Keratinocyte (primary cell): ENCODE results near the gene BRSK2. TPM values are rescaled to one million over a fixed set of nuclear protein-coding genes. Genes with fewer than 3 reads are reported as not detected.

Experiments
- DNase-seq: peaks from one replicate; pipeline ENCODE4 v3.0.0-alpha.2; 2011; ENCODE audit warnings: low read depth, missing footprints, low spot score
- FAIRE-seq: peaks from 2 replicates; lab custom pipeline; 2011; peaks lifted over from hg19 to GRCh38; lab: Jason Lieb, UNC
- H2AFZ ChIP-seq: 2 replicates; pipeline ENCODE4 v1.6.0; 2012; ENCODE audit warnings: low read length, control low read depth, inconsistent platforms; ENCODE audit not compliant: control insufficient read depth
- H3K27ac ChIP-seq: 2 replicates; pipeline ENCODE4 v1.5.1; 2011; ENCODE audit warnings: low read length; ENCODE audit not compliant: control insufficient read depth, insufficient read depth
- H3K27me3 ChIP-seq: 3 replicates; pipeline ENCODE4 v1.6.0; 2011; ENCODE audit warnings: low read length; ENCODE audit not compliant: control insufficient read depth, insufficient read depth; ENCODE audit errors: extremely low read depth
- H3K36me3 ChIP-seq, 2 experiments: 2 replicates in 1 of 2; 3 replicates in 1 of 2; pipeline ENCODE4 v1.5.1; 2011; ENCODE audit warnings: low read length in 2 of 2, mild to moderate bottlenecking in 1 of 2; ENCODE audit not compliant: control insufficient read depth in 2 of 2, insufficient read depth in 2 of 2; ENCODE audit errors: extremely low read depth in 1 of 2
- H3K4me1 ChIP-seq: 3 replicates; pipeline ENCODE4 v1.5.1; 2011; ENCODE audit warnings: low read length; ENCODE audit not compliant: control insufficient read depth, insufficient read depth; ENCODE audit errors: extremely low read depth
- H3K4me2 ChIP-seq: 3 replicates; pipeline ENCODE4 v1.6.0; 2011; ENCODE audit warnings: low read depth, low read length; ENCODE audit not compliant: control insufficient read depth, insufficient read depth; ENCODE audit errors: extremely low read depth
- H3K4me3 ChIP-seq, 3 experiments: fragments of 200-600 bp in 1 of 3; sonication (generic) in 1 of 3; 2 replicates in 2 of 3; 3 replicates in 1 of 3; pipeline ENCODE4 v1.5.1; 2011 to 2016; ENCODE audit warnings: low read length in 3 of 3, mild to moderate bottlenecking in 3 of 3, control low read depth in 2 of 3, inconsistent platforms in 1 of 3, low read depth in 1 of 3, mixed read lengths in 1 of 3, mixed run types in 1 of 3, moderate library complexity in 1 of 3; ENCODE audit not compliant: control insufficient read depth in 2 of 3, insufficient read depth in 2 of 3; ENCODE audit errors: extremely low read depth in 1 of 3
- H3K79me2 ChIP-seq: 2 replicates; pipeline ENCODE4 v1.6.0; 2012; ENCODE audit warnings: low read length; ENCODE audit not compliant: control insufficient read depth, insufficient read depth
- H3K9ac ChIP-seq: 3 replicates; pipeline ENCODE4 v1.6.0; 2011; ENCODE audit warnings: low read length; ENCODE audit not compliant: control insufficient read depth, insufficient read depth; ENCODE audit errors: extremely low read depth
- H3K9me1 ChIP-seq: 3 replicates; pipeline ENCODE4 v1.6.0; 2011; ENCODE audit warnings: low read length; ENCODE audit not compliant: control insufficient read depth, insufficient read depth; ENCODE audit errors: extremely low read depth
- H3K9me3 ChIP-seq: 2 replicates; pipeline ENCODE4 v1.5.1; 2012; ENCODE audit warnings: low read depth, low read length; ENCODE audit not compliant: control insufficient read depth
- H4K20me1 ChIP-seq: 3 replicates; pipeline ENCODE4 v1.6.0; 2011; ENCODE audit warnings: low read length; ENCODE audit not compliant: control insufficient read depth, insufficient read depth; ENCODE audit errors: extremely low read depth
- CTCF ChIP-seq, 3 experiments: IDR thresholded peaks in 1 of 3; conservative IDR thresholded peaks in 1 of 3; optimal IDR thresholded peaks in 1 of 3; 2 replicates in 2 of 3; 3 replicates in 1 of 3; pipeline versions ENCODE3 to v1.5.1; 2011; ENCODE audit warnings: low read length in 3 of 3, mild to moderate bottlenecking in 3 of 3, moderate library complexity in 2 of 3, control low read depth in 1 of 3, inconsistent platforms in 1 of 3; ENCODE audit not compliant: insufficient read depth in 2 of 3; ENCODE audit errors: extremely low read depth in 1 of 3
- EZH2 ChIP-seq: IDR thresholded peaks from one replicate; pipeline ENCODE4 v1.6.1; 2012; ENCODE audit warnings: inconsistent platforms, mild to moderate bottlenecking, low read length, moderate library complexity
- dilution Hi-C: fragments of 300-500 bp; cut with MboI; formaldehyde crosslinking; loops from one replicate; pipeline ENCODE4 v1.7.0; 2020; ENCODE audit warnings: low sequenced_read_pairs; ENCODE audit not compliant: extremely low pct_ligation_motif_present
- polyA plus RNA-seq, 5 experiments: library from polyadenylated mRNA; depleted of rRNA in 3 of 5; stranded (reverse) in 3 of 5; stranded (forward) in 1 of 5; unstranded in 1 of 5; fragments of >200 nt; gene quantifications; 1 replicate in 1 of 5; 2 replicates in 3 of 5; 3 replicates in 1 of 5; pipeline versions ENCODE4 v1.2.1 to v1.2.3, GENCODE V29; 2011 to 2012; ENCODE audit warnings: missing spikeins in 2 of 5, low read depth in 1 of 5, low replicate concordance in 1 of 5

Gene BRSK2
- polyA plus RNA-seq, 1 donor (not counting 4 experiments of a cell fraction or from before 2014, with no cell fraction given) = 0.09 TPM

DNA sequence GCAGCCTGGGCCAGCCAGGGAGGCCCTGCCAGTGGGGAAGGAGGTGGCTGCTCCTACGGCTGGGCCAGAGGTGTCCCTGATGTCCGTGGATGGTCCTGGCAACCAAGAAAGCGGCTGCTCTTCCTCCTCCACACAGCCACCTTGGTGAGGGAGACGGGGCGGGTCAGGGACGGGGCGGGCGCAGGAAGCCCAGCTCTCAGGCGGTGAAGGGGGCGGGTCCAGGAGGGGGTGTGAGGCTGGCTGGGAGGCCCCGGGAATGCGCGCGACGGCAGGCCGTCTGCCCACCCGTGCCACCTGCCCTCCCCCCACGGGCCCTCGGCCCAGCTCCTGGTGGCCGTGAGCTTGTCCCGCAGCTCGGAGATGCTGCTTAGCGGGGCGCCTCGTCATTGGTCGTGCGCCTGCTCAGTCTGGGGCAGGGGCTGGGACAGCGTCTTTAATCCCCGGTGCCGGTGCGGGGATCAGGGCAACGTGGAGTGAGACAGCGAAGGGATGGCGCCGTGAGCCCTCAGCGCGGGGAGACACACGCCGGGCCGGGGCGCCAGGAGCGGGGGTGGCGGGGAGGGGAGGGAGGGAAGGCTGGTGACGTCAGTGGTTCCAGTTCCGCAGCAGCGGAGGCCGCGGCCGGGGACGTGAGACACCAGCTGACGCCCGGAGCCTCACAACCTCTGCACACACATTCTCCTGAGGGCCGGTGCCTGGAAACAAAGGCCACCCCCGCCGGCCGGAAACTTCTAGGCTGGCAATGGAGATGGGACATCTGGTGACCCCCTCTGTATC, 6.7 kb upstream of the BRSK2 start:
- Histone ChIP-seq H3K4me3 (peak overlapping the region in 2 of 3 experiments; percentile 49 to 58), H3K27me3 (peaks cover 9% of the 10 kb centered on the region), H2AFZ (peak overlapping the region; percentile 83), H3K4me1 (no peaks in the 10 kb centered on the region), H3K9ac (peak overlapping the region; percentile 28), H3K36me3 (no peaks in the 10 kb centered on the region), H3K79me2 (no peaks in the 10 kb centered on the region), H4K20me1 (no peaks in the 10 kb centered on the region), H3K27ac (no peak overlapping the region), H3K9me1 (no peaks in the 10 kb centered on the region), H3K9me3 (no peaks in the 10 kb centered on the region), H3K4me2 (peak overlapping the region; percentile 69)
- no peak for TF ChIP-seq CTCF (optimal IDR thresholded peaks at IDR 0.05 in 1 of 3, IDR thresholded peaks at IDR 0.05 in 1 of 3, conservative IDR thresholded peaks at IDR 0.05 in 1 of 3; ENCODE audit: extremely low read depth in 1 of 3, insufficient read depth in 2 of 3, low read length in 3 of 3)
- no peak for TF ChIP-seq EZH2
- FAIRE-seq (no peak), DNase-seq (no peak)
- dilution Hi-C loops = no loop called here

GRCh38 chr11:1384199-1384970, 5.3 kb upstream of the BRSK2 start:
- Histone ChIP-seq H3K36me3 (no peaks in the 10 kb centered on the region), H3K27ac (no peak overlapping the region)
- FAIRE-seq = no peak

More at GRCh38 chr11:1384199-1384970, 5.3 kb upstream of the BRSK2 start:
- H3K9me1 ChIP-seq = no peaks in the 10 kb centered on the region
- no peak overlapping the region for H3K4me2 ChIP-seq
- no peak overlapping the region for H3K9ac ChIP-seq
- no peaks in the 10 kb centered on the region for H3K9me3 ChIP-seq
- peaks cover 4% of the 10 kb centered on the region for H3K4me1 ChIP-seq
- TF ChIP-seq EZH2 (no peak), CTCF (optimal IDR thresholded peaks at IDR 0.05 in 1 of 3, IDR thresholded peaks at IDR 0.05 in 1 of 3, conservative IDR thresholded peaks at IDR 0.05 in 1 of 3; ENCODE audit: extremely low read depth in 1 of 3, insufficient read depth in 2 of 3, low read length in 3 of 3) (no peak)
- DNase-seq = no peak
- peaks cover 23% of the 10 kb centered on the region for H3K27me3 ChIP-seq
- H3K79me2 ChIP-seq = no peaks in the 10 kb centered on the region
- dilution Hi-C loops = no loop called here
- no peaks in the 10 kb centered on the region for H4K20me1 ChIP-seq
- H2AFZ ChIP-seq = no peak overlapping the region
- no peak overlapping the region for H3K4me3 ChIP-seq
